AG09319 (cell line): ENCODE measurements around the gene CASP10.

Experiments
- DNase-seq: peaks from one replicate; pipeline ENCODE4 v3.0.0-alpha.2; 2010; ENCODE audit warnings: low read depth; ENCODE audit errors: extremely low read depth
- TF ChIP-seq, protein P1 (sequence below): IDR thresholded peaks from 2 replicates; pipeline ENCODE4 v1.5.1; 2011; ENCODE audit warnings: low read depth, mild to moderate bottlenecking, inconsistent platforms, low read length, moderate library complexity

Gene CASP10

DNA sequence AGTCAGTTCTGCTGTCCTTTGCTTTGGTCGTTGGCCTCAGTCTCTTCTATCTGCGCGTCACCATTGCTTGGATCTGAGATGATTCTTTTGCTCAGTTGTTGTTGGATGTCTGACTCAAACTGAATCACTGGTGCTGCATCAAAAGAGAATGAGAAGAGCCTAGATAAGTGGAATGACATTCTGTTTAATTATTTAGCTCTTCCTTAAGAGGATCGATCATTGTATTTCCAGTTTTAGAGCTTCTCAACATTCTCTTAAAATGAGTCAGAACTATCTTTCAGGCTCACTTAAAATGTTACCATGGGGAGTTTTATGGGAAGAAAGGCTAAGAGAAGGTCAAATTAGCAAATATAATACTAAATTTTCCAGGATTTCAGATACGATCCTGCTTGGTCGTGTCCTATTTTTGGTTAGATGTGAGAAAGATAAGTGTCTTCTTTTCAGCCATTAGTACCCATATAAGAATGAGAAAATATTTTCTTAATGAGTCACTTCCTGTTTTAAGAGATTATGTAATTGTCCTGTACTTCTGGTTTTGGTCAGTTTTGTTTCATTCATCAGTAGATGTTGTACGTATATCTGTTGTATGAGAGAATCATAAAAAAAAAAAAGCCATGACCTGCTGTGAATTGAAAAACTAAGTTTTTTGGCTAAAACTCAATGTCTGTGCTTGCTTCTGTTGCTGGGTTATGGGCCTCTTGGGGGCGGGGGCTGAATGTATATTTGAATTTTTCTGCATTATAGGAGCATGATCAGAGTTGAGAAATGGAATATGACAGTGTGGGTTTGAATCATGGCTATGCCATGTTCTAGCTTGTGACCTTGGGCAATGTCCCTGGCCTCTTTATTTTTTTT lies 31.6 kb upstream of the CASP10 start:
- TF ChIP-seq, protein P1, sequence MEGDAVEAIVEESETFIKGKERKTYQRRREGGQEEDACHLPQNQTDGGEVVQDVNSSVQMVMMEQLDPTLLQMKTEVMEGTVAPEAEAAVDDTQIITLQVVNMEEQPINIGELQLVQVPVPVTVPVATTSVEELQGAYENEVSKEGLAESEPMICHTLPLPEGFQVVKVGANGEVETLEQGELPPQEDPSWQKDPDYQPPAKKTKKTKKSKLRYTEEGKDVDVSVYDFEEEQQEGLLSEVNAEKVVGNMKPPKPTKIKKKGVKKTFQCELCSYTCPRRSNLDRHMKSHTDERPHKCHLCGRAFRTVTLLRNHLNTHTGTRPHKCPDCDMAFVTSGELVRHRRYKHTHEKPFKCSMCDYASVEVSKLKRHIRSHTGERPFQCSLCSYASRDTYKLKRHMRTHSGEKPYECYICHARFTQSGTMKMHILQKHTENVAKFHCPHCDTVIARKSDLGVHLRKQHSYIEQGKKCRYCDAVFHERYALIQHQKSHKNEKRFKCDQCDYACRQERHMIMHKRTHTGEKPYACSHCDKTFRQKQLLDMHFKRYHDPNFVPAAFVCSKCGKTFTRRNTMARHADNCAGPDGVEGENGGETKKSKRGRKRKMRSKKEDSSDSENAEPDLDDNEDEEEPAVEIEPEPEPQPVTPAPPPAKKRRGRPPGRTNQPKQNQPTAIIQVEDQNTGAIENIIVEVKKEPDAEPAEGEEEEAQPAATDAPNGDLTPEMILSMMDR: no peak
- DNase-seq: no peak

DNA sequence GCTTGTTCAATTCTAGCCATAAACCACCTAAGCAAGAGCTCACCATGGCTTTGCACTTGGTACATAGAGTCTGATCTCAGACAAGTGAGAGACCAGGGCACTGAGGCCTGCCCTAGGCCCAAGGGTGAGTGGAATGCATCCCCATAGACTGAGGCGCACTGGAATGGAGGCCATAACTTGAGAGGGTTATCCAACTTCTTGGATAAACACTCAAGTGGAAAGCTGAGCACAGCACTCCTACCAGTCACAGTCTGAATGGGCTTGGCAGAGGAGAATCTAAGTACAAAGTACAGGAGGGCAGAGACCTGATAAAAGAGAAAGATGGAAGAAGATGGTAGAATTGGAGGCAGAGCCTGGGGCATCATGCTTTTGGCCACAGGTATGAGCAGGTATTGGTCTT lies 30.4 kb upstream of the CASP10 start:
- DNase-seq: no peak
- TF ChIP-seq, protein P1: no peak

DNA sequence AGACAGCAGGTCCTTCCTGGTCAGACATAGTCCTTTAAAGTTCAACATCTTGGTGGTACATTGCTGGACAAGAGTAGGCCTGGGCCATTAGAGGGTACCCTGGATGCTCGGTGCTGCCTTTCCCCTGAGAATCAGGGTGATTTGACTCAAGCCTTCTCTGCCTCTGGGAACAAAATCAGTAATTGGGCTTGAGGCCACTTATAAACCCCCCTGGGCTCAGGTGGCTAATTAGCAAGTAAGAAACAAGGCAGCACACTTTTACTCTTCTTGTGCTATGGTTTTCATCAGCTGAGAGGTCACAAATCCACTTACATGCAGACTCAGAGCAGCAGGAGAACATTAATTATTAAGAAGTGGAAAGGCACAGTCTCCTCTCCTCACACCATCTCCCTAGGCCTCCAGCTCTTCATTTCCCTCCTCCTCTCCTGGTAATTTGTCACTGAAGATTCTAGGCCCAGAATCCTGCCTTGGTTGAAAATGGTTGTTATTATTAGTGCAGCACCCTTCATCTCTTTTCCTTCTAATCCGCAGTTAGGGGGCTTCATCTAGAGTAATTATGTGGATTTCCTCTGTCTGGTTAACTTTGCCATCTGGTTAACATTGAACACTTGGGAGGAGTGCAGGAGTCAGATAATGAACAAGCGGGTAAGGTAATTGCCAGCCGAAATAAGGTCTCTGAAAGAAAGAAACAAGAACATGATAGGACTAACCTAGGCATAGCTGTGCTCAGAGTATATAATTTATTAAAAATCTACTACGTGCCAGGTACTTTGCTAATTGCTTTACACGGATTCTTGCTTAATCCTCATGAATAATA lies 29.7 kb upstream of the CASP10 start:
- TF ChIP-seq, protein P1: no peak

DNA sequence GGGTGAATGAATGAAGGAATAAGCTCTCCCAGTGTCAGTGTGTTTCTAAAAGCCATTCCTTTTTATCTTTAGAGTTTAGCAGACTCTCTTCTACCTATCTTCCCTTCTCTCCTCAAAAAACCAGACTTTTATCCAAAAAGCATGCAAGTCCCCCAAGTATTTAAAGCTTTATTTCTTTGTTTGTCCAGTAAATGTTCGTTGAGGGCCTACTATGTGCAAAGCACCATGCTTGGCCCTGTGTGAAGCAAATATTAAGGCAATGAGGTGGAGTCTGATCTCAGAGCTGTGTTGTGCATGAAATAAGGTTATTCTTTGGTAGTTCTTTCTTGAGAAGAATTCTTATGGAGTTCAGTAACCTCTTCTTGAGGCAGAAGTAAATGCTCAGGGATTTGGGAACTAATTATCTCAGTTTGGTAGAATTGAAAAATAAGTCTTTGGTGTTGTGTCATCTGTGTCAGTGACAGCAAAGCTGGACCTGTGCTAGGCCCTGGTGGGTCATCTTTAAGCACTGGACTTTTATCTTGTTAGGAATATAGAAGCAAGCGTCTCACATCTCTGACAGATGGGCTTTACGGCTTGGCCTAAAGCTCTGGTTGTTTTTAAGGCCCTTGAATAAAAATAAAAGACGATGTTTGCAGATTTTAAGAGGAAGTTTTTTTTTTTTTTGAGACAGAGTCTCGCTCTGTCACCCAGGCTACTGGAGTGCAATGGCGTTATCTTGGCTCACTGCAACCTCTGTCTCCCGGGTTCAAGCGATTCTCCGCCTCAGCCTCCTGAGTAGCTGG lies 28.1 kb upstream of the CASP10 start:
- TF ChIP-seq, protein P1: no peak
- DNase-seq: no peak

More for the DNA sequence above, 29.7 kb upstream of the CASP10 start:
- DNase-seq: no peak

DNA sequence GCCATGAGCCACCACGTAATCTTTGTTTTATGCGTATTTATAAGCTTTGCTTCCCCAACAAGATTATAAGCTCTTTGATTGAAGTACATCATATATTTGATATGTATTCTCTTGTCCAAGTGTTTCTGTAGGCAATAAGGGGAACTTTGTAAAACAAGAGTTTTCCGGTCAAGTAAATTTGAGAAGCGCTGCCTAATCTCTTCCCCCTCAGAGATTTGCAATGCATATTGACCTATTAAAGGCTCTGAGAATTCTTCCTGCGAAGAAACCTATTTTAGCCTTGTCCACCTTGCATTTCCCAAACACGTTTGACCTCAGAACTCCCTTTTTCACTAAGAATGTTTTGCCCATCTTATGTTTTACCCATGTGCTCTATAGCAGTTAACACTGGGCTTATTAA lies 26.9 kb upstream of the CASP10 start:
- no peak for DNase-seq
- TF ChIP-seq, protein P1: no peak

DNA sequence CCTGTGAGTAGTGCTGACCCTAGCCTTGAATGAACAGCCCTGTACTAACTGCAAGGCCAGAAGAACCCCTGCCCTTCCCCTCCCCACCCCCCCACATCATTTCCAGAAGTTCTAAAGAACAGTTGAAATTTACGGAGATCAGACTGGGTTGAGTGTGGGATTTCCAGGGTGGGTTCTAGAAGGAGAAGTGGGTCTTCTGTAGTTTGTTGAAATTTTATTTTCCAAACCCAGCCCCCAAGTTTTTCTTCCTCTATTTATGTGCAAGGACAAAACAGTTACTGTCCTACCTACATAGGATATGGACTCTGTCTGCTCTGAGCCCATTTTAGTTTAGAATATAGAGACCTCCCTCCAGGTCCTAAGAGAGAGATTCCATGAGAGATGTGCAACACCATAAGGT lies 26.3 kb upstream of the CASP10 start:
- TF ChIP-seq, protein P1: no peak
- DNase-seq: no peak

DNA sequence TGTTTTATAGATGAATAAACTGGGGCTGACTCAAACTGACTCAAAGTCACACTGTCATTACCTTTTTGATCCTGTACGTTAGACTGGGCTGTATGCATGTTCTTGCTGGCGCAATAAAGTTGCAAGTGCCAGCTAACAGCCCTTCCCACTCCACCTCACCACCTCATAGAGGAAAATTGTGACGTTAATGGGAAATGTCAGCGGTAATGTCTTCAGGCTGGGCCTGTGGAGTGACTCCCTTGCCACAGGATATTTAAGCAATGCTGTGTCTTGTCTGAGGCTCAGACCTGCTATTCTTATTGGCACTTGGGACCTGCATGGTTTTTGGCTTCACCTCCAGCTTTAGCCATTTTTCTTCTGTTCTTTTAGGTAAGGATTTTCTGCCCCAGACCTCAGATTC lies 25.2 kb upstream of the CASP10 start:
- no peak for DNase-seq
- TF ChIP-seq, protein P1: no peak
